HG02759 (cell line): Measurements from ENCODE around the gene LYPLAL1.
"Not testable (repeated sequence)": the region's sequence is repeated elsewhere in the genome, so short reads cannot be mapped to it uniquely, and the experiment has no call there.

Experiments
- ATAC-seq: cut with Tn5 transposase; IDR thresholded peaks from one replicate; pipeline ENCODE4 v1.9.1; 2021; ENCODE audit warnings: mild to moderate bottlenecking, moderate library complexity; ENCODE audit not compliant: unreplicated experiment

LYPLAL1 gene

DNA sequence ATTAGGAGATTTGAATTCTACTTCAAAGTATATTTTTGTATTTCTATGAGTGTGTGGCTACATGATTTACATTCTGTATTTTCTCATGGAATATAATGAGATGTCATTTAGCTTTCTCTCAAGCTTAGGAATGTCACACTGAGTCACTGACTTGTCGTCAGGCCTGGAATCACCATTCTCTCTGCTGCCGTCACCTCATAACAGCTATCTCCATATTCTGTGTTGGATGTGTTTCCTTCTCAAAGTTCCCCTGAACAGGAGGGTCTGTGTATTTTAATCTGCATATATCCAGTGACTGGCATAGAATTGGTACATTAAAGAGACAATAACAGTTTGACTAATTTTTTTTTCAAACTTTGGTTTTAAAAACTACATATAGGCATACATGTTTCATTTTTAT is 35.9 kb downstream of the LYPLAL1 start:
- no peak for ATAC-seq

DNA sequence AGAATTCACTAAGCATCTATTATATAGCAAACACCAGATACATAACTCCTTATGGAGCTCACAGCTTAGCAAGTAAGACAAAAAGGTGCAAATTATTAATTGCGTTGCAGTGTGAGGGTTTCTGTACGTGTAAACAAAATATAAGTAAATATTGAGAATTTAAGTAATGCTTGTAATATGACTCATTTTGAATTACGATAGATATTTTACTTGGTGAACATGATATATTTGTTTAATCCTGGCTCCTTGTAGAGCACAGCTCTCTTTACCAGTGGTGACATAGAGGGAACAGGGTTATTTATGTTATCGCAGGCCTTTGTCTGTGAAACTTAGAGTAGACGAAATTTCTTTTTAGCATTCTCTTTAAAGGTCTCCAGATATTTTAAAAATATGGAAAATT is 36.4 kb downstream of the LYPLAL1 start:
- ATAC-seq, result no peak

DNA sequence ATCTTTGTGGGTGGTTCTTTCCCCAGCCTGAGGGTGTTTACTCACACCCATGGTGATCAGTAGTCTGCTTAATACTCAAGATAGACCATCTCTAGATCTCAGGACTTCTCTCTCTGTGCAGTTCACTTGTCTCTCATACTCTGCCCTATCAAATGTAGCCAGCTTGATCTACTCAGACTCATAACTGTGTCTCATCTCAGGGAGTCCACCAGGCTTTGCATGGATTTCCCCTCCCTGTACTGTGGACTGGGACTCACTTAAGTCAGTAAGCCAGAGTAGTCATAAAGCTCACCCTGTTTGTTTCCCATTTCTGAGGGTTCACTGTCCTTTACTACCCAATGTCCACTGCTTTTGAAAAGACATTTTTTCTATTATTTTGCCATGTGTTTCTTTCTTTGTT is 41.8 kb downstream of the LYPLAL1 start:
- no peak for ATAC-seq

DNA sequence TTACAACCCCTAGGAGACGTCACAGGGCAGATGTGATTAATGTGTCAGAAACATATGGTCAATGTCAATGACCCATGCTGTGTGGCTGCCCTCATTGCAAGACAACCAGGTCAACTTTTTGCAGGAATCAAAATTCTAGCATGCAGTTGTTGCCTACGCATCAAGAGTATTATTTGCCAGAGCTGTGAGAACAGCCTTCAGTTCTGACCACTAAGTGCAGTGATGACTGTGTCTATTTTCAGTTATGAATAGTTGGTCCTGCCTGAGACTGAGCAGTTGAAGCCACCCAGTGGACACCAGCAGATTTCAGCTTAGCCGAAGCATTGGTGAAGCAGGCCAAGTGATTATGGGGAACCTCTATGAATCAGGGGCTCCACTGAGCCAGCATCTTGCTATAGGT is 47.3 kb downstream of the LYPLAL1 start:
- ATAC-seq, result peak; percentile 88

DNA sequence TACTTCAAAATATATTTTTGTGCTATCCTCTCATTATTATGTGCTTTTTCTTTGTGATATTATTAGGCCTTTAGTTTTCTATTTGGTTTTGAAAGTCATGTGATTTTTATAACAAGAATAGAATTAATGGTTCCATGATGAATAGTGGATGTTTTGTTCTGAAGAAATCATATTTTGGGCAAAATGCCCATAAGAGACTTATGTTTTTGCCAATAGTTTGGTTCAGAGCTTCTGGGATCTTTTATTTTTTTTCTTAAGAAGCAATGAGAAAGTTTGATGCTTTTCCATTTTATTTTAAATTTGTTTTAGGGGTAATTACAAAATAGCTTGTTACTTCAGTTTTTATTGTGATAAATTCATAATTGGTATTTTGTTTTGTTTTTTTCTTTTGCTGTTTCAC is 49.8 kb downstream of the LYPLAL1 start:
- ATAC-seq, result no peak

DNA sequence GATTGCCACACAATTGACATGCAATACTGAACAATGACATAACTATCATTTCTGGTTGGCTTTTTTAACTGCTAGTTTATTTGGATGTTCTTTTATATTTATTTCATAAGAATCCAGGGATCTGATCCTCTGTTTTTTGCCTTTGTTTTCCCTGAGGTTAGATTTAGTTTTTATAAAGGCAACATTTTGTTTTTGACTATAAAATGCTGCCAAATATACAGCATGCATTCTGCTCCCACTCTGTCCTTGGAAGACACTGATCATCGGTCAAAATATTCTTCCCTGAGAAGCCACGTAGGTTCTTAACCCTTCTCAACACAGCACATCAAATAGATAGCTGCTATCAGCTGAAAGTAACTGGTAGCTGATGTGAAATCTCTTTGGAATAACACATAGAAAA is 52.5 kb downstream of the LYPLAL1 start:
- ATAC-seq, result no peak

DNA sequence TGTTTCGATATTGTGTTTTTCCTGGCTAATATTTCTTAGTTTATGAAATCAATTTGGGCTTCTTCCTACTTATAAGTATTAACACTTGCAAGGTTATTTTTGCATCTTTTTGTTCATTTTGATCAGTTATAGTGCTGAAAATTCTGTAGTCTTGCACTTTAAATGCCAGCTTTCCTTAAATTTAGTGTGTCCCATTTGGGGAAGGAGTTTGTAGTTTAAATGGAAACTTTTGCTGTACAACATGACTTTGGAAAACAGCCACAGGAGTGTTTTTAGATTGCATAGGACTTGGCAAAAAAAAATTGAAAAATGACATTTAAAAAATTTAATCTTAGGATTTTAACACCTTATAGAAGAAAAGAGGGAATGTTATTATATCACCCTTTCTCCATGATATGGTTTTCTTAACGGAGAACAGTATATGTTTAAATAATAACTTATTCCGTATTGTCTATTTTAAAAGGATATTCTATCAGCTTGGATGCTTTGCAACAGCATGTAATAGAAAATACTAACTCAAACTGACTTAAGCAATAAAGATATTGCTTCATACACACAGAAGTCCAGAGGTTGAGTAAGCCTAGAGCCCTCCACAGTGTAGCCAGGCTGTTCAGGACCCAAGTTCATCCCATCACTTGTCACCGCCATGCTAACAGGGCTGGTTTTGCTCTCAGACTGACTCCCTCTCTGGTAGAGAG is 53.8 kb downstream of the LYPLAL1 start:
- ATAC-seq, result no peak

DNA sequence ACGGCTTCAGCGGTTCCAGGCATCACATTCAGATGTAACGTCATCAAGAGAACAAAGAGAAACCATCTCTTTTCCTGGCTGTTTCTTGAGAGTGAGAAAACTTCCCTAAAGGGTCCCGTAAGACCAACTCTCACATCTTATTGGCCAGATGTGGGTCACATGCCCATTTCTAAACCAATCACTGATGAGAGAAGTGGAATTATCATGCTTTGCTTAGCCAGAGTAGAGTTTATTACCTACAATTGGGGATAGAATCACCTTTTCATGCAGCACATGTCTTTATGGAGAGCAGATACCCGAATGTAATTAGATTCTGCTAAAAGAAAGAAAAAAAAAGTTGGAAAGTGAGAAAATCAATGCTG is 54.4 kb downstream of the LYPLAL1 start:
- no peak for ATAC-seq

DNA sequence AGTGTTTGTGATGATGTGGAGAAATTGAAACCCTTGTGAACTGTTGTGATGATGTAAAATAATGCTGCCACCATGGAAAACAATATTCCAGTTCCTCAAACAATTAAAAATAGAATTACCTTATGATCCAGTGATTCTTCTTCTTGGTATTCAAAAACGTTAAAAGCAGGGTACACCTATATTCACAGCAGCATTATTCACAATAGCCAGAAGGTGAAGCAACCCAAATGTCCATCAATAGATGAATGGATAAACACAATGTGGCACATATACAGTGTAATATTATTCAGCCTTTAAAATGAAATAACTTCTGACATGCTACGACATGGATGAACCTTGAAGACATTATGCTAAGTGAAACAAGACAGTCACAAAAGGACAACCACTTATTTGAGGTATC is 59.2 kb downstream of the LYPLAL1 start:
- ATAC-seq, result no peak

DNA sequence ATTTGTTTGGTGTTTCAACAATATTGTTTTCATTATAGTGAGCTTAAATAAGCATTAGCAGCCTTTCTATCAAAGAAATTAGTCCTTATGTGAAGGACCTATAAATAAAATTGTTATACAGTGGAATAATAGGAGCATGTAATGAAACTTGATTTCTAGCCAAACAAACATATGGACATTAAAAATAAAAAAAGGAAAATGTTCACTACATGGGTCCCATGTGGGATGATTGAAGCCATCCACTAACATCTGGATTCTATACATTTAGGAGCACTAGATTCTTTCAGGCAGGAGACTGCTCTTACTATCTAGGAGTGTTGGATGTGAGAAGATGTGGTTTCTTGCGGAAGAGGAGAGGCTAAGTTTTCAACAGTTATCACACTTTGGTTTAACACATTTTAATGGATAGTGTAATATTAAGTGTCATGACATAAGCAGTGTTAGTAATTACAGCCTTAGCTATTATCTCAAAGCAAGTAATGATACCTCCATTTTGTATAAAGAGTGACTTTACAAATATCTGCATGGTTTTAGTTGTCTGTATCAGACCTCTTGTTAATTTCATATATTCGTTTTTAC is 62.3 kb downstream of the LYPLAL1 start:
- ATAC-seq, result no peak

DNA sequence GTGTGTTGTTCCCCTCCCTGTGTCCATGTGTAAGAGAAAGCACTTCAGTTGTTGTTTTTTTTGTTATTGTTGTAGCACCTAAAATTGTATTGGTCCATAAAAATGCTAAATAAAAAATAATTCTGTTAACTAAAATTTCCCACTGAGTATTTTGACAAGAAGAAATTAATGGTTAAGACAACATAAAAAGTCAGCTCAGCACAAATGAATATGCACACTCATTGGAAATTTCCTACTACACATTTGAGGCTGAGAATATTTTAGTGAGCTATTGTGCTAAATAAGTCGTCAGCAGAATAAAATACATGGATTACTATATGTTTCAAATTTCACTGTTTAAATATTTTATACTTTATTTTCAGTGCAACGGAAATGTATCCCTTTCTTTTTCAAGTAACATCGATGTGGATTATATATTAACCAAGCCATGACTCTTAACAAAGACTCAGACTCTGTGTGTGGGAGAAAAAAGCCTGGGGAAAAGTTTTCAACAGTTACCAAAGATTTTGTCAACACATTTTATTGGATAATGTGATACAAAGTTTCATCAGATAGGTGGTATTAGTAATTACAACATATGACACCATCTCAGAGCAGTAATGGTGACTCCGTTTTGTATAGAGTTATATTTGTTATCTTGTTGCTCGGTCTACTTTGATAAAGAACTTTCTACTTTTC is 63.4 kb downstream of the LYPLAL1 start:
- no peak for ATAC-seq

DNA sequence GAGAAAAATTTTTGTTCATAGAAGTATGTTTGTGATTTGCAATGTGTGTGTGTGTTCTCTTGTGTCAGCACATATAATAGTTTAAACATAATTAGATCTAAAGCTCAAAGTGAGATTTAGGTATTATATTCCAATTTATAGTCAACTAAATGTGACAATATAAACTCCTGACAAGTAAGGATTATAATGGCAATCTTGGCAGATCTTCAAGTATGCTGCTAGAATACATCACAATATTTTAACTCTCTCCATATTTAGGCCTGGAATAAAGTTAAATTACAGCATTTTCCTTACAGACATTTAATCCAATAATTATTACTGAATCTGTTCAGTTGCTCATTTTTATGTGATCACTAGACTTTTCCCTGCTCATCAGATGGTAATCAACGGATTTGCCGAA is 65.8 kb downstream of the LYPLAL1 start:
- no peak for ATAC-seq

DNA sequence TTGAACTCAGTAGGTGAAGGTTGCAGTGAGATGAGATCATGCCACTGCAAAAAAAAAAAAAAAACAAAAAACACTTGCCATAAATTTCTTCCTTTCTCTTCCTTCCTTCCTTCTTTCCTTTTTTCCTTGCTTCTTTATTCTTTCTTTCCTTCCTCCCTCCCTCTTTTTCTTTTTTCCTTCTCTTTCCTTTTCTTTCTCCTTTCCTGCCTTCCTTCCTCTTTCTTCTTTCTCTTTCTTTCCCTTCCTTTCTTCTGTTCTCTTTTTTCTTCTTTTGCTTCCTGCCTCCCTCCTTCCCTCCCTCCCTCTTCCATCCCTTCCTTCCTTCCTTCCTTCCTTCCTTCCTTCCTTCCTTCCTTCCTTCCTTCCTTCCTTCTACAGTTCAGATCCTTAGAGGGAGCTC is 71.2 kb downstream of the LYPLAL1 start:
- no peak for ATAC-seq

DNA sequence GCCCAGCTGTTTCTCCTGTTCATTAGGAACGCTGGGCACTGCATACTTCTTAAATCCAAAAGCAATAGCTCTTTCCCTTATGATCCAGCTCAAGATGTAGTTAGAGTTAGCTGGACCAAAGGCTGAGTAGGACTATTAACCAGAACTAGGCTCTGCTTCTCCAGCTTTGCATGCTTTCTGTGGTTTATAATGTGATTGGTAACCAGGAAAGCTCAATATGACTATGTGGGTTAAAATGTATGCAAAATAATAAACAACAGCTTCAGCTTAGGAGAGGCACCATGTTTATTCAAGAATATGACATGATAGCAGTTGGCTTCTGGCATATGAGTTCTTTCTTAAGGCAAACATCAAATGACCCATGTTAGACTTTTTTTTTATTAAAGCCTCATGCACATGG is 73.8 kb downstream of the LYPLAL1 start:
- ATAC-seq, result no peak

DNA sequence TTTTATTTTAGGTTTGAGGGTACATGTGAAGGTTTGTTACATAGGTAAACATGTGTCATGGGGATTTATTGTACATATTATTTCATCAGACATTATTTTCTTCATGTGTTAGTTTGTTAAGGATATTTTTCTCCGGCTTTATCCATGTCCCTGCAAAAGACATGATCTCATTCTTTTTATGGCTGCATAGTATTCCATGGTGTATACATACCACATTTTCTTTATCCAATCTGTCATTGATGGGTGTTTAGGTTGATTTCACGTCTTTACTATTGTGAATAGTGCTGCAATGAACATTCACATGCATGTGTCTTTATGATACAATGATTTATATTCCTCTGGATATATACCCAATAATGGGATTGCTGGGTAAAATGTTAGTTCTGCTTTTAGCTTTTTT is 76.8 kb downstream of the LYPLAL1 start:
- not testable (repeated sequence) for ATAC-seq

DNA sequence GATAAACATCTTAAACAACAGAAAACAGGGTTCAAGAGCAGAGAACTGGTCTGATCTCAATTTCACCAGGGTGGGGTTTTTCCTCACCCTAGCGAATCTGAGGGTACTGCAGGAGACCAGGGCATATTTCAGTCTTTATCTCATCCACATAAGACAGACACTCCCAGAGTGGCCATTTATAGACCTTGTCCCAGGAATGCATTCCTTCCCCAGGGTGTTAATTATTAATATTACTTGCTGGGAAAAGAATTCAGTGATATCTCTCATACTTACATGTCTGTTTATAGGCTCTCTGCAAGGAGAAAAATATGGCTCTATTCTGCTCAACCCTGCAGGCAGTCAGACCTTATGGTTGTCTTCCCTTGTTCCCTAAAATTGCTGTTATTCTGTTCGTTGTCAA is 84.1 kb downstream of the LYPLAL1 start:
- ATAC-seq, result no peak

DNA sequence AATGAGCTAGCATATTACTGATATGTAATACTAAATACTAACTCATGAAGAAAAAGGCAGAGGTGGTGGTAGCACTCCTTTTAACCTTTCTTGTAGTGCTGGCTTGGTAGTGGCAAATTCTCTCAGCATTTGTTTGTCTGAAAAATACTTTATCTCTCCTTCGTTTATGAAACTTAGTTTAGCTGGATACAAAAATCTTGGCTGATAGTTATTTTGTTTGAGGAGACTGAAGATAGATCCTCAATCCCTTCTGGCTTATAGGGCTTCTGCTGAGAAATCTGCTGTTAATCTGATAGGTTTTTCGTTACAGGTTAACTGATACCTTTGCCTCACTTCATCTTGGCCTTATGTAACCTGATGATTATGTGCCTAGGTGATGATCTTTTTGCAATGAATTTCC is 87.8 kb downstream of the LYPLAL1 start:
- ATAC-seq, result no peak
